Calu3 (cell line): Measurements from ENCODE around the gene DNAJC25. TPM values are rescaled to one million over a fixed set of nuclear protein-coding genes. Genes with fewer than 3 reads are reported as not detected.
A peak's percentile ranks its signal among the peaks of the same experiment; 100 is the strongest.

Source experiments
- Bru-seq: library from RNA; stranded (reverse); fragments of 400-500 nt; gene quantifications from one replicate; lab custom pipeline; 2021; lab: Mats Ljungman, UMichigan
- BruChase-seq, 2 experiments: library from RNA; stranded (reverse); fragments of 400-500 nt; gene quantifications; one replicate each; lab custom pipeline; 2021; lab: Mats Ljungman, UMichigan
- BruUV-seq: library from RNA; stranded (reverse); fragments of 400-500 nt; replicated peaks from 2 replicates; lab custom pipeline; 2021; lab: Mats Ljungman, UMichigan
- CTCF ChIA-PET: fragments of 300-600 bp; sonication (Branson Sonifier 250); formaldehyde crosslinking; loops from one replicate; lab custom pipeline; 2022; ENCODE audit warnings: antibody characterized with exemption; lab: Charles Lee
- DNase-seq: peaks from one replicate; pipeline ENCODE4 v3.0.0; 2022
- H3K27ac Mint-ChIP-seq: one replicate; pipeline ENCODE4 v1.8.0; 2022; ENCODE audit warnings: mixed read lengths; ENCODE audit not compliant: unreplicated experiment
- H3K27me3 Mint-ChIP-seq: one replicate; pipeline ENCODE4 v1.8.0; 2022; ENCODE audit warnings: mixed read lengths; ENCODE audit not compliant: unreplicated experiment
- H3K36me3 Mint-ChIP-seq: one replicate; pipeline ENCODE4 v1.8.0; 2022; ENCODE audit warnings: mild to moderate bottlenecking, moderate library complexity, mixed read lengths; ENCODE audit not compliant: insufficient read depth, unreplicated experiment
- H3K4me1 Mint-ChIP-seq: one replicate; pipeline ENCODE4 v1.8.0; 2022; ENCODE audit warnings: mild to moderate bottlenecking, low read depth, mixed read lengths; ENCODE audit not compliant: unreplicated experiment
- H3K4me3 Mint-ChIP-seq: one replicate; pipeline ENCODE4 v1.8.0; 2022; ENCODE audit warnings: mild to moderate bottlenecking, low read depth, moderate library complexity, mixed read lengths; ENCODE audit not compliant: unreplicated experiment
- H3K9me3 Mint-ChIP-seq: one replicate; pipeline ENCODE4 v1.8.0; 2022; ENCODE audit warnings: low read depth, mixed read lengths; ENCODE audit not compliant: unreplicated experiment
- intact Hi-C: fragments of 100-400 bp; cut with micrococcal nuclease; formaldehyde crosslinking; loops from one replicate; pipeline ENCODE4 v1.10.0; 2022; ENCODE audit not compliant: unreplicated experiment
- long read RNA-seq: library from polyadenylated mRNA; stranded (forward); transcript quantifications from one replicate; pipeline ENCODE4 v2.0.0, GENCODE V29; 2022
- total RNA-seq: library from RNA; stranded (reverse); gene quantifications from 2 replicates; pipeline ENCODE4 v1.2.3, GENCODE V29; 2022
- TF ChIP-seq, protein P1 (sequence below): fragments of 200-600 bp; IDR thresholded peaks from one replicate; pipeline ENCODE4 v1.8.0; 2022; ENCODE audit warnings: antibody characterized with exemption; ENCODE audit not compliant: unreplicated experiment

DNAJC25 gene
- total RNA-seq (5.0 and 6.3 TPM in 2 replicates), Bru-seq, nascent RNA (percentile 78 among the genes with signal in this experiment), BruChase-seq, experiment 1, labeled RNA remaining after a 6-hour chase (percentile 91 among the genes with signal in this experiment), BruChase-seq, experiment 2, labeled RNA remaining after a 2-hour chase (percentile 83 among the genes with signal in this experiment)
- long read RNA-seq, transcript DNAJC25-201 (4 exons, 2,268 nt) = major isoform, 19 of 28 reads
- long read RNA-seq, partial matches to known transcripts = 5 of 28 reads
- long read RNA-seq, other reads (novel, unspliced or antisense) = 0 of 28 reads

DNA sequence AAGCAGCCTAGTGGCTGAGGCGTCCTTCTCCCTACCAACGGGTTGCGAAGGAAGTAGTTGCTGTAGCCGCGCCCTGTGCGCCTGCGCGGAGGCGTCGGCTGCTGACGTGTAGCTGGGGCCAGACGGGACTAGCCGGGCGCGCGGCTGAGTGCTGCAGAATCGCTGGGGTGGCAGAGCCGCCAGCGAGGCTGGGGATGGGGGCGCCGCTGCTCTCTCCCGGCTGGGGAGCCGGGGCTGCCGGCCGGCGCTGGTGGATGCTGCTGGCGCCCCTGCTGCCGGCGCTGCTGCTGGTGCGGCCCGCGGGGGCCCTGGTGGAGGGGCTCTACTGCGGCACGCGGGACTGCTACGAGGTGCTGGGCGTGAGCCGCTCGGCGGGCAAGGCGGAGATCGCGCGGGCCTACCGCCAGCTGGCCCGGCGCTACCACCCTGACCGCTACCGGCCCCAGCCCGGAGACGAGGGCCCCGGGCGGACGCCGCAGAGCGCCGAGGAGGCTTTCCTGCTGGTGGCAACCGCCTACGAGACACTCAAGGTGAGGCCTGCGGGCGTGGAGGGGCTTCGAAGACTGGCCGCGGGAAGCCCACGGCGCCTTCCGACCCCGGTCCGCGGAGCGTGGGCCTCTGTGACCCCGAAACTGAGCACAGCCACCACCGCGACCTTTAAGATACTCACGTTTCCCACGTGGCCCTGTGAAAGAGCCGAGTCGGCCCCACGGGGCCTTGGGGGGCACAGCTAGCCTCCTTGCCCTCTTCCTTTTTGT is at the start of gene DNAJC25:
Gene DNAJC25, plus strand, starts transcription at position 121 of the 758 bp plus-strand sequence. Its CDS starts 74 bp downstream, at position 195.
- Mint-ChIP-seq H3K27me3 (no peaks in the 10 kb centered on the region), H3K4me1 (peaks cover 20% of the 10 kb centered on the region), H3K27ac (peak within 1 kb of the TSS; percentile 91), H3K36me3 (peaks cover 20% of the 10 kb centered on the region), H3K9me3 (no peaks in the 10 kb centered on the region), H3K4me3 (peak within 1 kb of the TSS; percentile 97)
- intact Hi-C loops = loop anchor here (10.0 kb wide), 1 partner anchor 93 kb away; no protein-coding TSS in a partner anchor
- TF ChIP-seq, protein P1, sequence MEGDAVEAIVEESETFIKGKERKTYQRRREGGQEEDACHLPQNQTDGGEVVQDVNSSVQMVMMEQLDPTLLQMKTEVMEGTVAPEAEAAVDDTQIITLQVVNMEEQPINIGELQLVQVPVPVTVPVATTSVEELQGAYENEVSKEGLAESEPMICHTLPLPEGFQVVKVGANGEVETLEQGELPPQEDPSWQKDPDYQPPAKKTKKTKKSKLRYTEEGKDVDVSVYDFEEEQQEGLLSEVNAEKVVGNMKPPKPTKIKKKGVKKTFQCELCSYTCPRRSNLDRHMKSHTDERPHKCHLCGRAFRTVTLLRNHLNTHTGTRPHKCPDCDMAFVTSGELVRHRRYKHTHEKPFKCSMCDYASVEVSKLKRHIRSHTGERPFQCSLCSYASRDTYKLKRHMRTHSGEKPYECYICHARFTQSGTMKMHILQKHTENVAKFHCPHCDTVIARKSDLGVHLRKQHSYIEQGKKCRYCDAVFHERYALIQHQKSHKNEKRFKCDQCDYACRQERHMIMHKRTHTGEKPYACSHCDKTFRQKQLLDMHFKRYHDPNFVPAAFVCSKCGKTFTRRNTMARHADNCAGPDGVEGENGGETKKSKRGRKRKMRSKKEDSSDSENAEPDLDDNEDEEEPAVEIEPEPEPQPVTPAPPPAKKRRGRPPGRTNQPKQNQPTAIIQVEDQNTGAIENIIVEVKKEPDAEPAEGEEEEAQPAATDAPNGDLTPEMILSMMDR = no peak
- no TSS peak for BruUV-seq
- DNase-seq = peak; percentile 93
- CTCF ChIA-PET = interaction anchor here (0.6 to 0.8 kb wide), 2 partner anchors 10 to 885 kb away, joined by 3 to 4 read pairs; no protein-coding TSS in a partner anchor

DNA sequence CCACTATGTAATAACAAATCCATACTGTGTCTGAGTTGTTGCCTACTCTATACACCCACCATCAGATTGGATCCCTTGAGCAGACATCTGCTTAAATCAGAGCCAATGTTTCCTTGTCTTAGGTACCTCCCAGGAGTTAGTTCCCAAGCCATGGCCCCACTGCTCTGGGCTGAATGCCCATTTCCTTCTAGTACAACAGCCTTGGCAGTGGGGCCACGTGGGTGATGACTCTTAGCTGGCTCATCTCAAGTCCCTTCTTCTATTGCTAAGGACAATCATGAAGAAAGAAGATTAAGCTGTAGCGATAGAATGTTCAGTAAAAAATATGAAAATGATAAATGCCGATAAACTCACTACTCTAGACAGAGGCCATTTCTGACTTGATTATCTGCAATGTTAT is 48.2 kb upstream of the DNAJC25 start:
- BruUV-seq = no TSS peak
- no peaks in the 10 kb centered on the region for H3K27me3 Mint-ChIP-seq

DNA sequence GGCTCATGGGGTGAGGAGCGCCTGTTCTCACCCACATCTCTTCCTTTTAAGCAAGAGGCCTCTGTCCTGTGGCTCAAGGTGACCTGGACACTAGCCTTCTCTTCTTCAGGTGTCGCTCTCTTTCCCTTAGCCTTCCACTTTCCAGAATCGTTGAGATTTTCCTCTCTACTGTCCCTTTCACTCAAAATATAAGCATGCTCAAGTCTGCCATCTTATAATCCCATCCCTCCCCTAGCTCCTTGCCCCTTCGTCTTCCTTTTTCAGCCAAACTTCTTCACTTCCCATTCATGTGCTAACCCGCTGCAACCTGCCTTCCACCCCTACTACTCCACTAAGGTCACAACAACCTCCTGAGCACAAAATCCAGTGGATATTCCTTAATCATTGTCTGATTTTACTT is 44.8 kb upstream of the DNAJC25 start:
- intact Hi-C loops = no loop called here
- H3K27me3 Mint-ChIP-seq = no peaks in the 10 kb centered on the region
- H3K9me3 Mint-ChIP-seq = no peaks in the 10 kb centered on the region
- DNase-seq = no peak
- CTCF ChIA-PET = no interaction called here
- H3K27ac Mint-ChIP-seq = no peak overlapping the region
- H3K36me3 Mint-ChIP-seq = no peaks in the 10 kb centered on the region
- no TSS peak for BruUV-seq
- H3K4me1 Mint-ChIP-seq = no peaks in the 10 kb centered on the region
- TF ChIP-seq, protein P1 = no peak
- H3K4me3 Mint-ChIP-seq = no peak overlapping the region

More for the DNA sequence above, 48.2 kb upstream of the DNAJC25 start:
- Mint-ChIP-seq H3K27ac (no peak overlapping the region), H3K9me3 (no peaks in the 10 kb centered on the region), H3K4me3 (no peak overlapping the region), H3K4me1 (no peaks in the 10 kb centered on the region), H3K36me3 (peaks cover 11% of the 10 kb centered on the region)
- intact Hi-C loops = no loop called here
- no peak for DNase-seq
- TF ChIP-seq, protein P1 = no peak
- CTCF ChIA-PET = no interaction called here

DNA sequence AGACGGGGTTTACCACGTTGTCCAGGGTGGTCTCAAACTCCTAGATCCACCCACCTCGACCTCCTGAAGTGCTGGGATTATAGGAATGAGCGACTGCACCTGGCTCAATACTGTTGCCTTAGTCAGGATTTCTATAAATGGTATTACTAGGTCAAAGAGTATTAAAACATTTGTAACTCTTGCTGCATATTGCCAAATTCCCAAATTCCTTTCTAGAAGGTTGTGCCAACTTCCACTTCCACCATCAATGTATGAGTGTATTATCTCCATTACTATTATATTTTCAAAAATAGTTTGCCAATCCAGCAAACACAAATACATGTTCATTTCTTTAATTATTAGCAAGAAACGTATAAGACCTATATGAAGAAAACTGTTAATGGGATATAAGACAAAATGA is 42.3 kb upstream of the DNAJC25 start:
- BruUV-seq = no TSS peak
- H3K4me1 Mint-ChIP-seq = no peaks in the 10 kb centered on the region
- no peaks in the 10 kb centered on the region for H3K9me3 Mint-ChIP-seq
- intact Hi-C loops = no loop called here
- TF ChIP-seq, protein P1 = no peak
- CTCF ChIA-PET = no interaction called here
- H3K27ac Mint-ChIP-seq = no peak overlapping the region
- no peaks in the 10 kb centered on the region for H3K27me3 Mint-ChIP-seq
- H3K4me3 Mint-ChIP-seq = no peak overlapping the region
- no peak for DNase-seq
- H3K36me3 Mint-ChIP-seq = peaks cover 4% of the 10 kb centered on the region
